ENCODE data around the gene HS1BP3. TPM values are rescaled to one million over a fixed set of nuclear protein-coding genes. Genes with fewer than 3 reads are reported as not detected.

Gene HS1BP3
- total and polyA plus RNA-seq, 2 of the 13 experiments (the other 11 are each of a cell fraction or from before 2014, with no cell fraction given): 15.2 to 22.0 TPM

DNA sequence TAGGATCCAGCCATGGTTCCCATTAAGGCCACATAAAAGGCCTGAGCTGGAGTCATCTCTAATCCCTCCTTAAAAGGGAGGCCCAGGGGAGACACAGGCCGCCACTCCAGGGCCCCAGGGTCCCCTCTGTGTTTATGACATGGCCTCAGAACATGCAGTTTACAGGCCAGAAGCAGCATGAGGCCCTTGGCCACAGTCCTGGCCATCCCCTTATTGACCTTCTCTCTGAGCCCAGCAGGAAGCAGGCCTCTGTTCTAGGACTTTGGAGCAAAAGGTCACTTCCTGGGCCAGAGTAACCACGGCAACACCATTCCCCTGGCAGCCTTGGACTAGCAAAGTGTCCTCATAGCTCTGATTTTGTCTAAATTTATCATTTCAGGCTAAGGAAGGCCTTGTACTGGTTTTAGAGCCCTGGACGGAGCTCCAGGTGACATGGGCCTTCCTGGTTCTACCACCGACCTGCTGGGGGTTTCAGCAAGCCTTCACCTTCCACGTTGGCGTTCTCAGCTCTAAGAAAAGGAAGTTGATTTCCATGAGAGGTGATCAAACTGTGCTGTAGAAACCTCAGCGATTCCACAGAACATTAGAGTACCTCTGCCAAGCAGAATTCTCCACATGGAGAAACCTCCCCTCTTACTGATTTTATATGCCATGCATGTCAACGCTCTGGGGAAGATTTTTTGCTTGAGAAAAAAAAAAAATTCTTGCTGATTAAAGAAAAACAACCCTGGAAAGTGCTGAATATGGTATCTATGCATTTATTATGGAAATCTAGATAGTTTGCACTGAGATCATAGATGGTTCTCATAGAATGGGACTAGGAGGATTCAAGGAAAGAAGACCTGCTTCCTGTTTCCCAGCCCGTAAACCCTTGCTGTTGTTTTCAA lies 53.7 kb downstream of the HS1BP3 start (continued):
- TF ChIP-seq, protein P1, sequence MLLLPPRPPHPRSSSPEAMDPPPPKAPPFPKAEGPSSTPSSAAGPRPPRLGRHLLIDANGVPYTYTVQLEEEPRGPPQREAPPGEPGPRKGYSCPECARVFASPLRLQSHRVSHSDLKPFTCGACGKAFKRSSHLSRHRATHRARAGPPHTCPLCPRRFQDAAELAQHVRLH (CRISPR knock-in tag; IDR thresholded peaks at IDR 0.05; ENCODE audit: borderline replicate concordance, low read depth): peak; percentile 95; the same call in 1 of the 2 replicates
- 0 out of 2 replicates have a peak, but pooled peaks have one; percentile 30 for TF ChIP-seq HNRNPL (IDR thresholded peaks at IDR 0.05; ENCODE audit: low read depth, low read length)
- TF ChIP-seq, protein P2, sequence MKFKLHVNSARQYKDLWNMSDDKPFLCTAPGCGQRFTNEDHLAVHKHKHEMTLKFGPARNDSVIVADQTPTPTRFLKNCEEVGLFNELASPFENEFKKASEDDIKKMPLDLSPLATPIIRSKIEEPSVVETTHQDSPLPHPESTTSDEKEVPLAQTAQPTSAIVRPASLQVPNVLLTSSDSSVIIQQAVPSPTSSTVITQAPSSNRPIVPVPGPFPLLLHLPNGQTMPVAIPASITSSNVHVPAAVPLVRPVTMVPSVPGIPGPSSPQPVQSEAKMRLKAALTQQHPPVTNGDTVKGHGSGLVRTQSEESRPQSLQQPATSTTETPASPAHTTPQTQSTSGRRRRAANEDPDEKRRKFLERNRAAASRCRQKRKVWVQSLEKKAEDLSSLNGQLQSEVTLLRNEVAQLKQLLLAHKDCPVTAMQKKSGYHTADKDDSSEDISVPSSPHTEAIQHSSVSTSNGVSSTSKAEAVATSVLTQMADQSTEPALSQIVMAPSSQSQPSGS (CRISPR knock-in tag; IDR thresholded peaks at IDR 0.05): peak; percentile 94
- TF ChIP-seq, protein P3, sequence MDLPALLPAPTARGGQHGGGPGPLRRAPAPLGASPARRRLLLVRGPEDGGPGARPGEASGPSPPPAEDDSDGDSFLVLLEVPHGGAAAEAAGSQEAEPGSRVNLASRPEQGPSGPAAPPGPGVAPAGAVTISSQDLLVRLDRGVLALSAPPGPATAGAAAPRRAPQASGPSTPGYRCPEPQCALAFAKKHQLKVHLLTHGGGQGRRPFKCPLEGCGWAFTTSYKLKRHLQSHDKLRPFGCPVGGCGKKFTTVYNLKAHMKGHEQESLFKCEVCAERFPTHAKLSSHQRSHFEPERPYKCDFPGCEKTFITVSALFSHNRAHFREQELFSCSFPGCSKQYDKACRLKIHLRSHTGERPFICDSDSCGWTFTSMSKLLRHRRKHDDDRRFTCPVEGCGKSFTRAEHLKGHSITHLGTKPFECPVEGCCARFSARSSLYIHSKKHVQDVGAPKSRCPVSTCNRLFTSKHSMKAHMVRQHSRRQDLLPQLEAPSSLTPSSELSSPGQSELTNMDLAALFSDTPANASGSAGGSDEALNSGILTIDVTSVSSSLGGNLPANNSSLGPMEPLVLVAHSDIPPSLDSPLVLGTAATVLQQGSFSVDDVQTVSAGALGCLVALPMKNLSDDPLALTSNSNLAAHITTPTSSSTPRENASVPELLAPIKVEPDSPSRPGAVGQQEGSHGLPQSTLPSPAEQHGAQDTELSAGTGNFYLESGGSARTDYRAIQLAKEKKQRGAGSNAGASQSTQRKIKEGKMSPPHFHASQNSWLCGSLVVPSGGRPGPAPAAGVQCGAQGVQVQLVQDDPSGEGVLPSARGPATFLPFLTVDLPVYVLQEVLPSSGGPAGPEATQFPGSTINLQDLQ (CRISPR knock-in tag; IDR thresholded peaks at IDR 0.05): peak; percentile 94; the same call in 1 of the 2 replicates
- TF ChIP-seq MED8 (CRISPR knock-in tag; IDR thresholded peaks at IDR 0.05; ENCODE audit: insufficient replicate concordance): peak; percentile 97
- no peak for TF ChIP-seq ZFP36 (IDR thresholded peaks at IDR 0.05; ENCODE audit: borderline replicate concordance, low read depth, low read length, partially characterized antibody)
- TF ChIP-seq HMG20A (CRISPR knock-in tag; IDR thresholded peaks at IDR 0.05; ENCODE audit: borderline replicate concordance): peak; percentile 91; the same call in 1 of the 2 replicates
- 0 out of 2 replicates have a peak, but pooled peaks have one; percentile 76 for TF ChIP-seq ZNF552 (CRISPR knock-in tag; IDR thresholded peaks at IDR 0.05; ENCODE audit: borderline replicate concordance)
- peak; percentile 90; the same call in 1 of the 2 replicates for TF ChIP-seq ZSCAN29 (CRISPR knock-in tag; conservative IDR thresholded peaks at IDR 0.05)
- TF ChIP-seq ZNF329 (CRISPR knock-in tag; IDR thresholded peaks at IDR 0.05; ENCODE audit: low read depth): no peak
- TF ChIP-seq PAF1 (CRISPR knock-in tag; IDR thresholded peaks at IDR 0.05): no peak
- TF ChIP-seq TFDP1 (CRISPR knock-in tag; IDR thresholded peaks at IDR 0.05; ENCODE audit: borderline replicate concordance): peak; percentile 86; the same call in 1 of the 2 replicates
- TF ChIP-seq, protein P4, sequence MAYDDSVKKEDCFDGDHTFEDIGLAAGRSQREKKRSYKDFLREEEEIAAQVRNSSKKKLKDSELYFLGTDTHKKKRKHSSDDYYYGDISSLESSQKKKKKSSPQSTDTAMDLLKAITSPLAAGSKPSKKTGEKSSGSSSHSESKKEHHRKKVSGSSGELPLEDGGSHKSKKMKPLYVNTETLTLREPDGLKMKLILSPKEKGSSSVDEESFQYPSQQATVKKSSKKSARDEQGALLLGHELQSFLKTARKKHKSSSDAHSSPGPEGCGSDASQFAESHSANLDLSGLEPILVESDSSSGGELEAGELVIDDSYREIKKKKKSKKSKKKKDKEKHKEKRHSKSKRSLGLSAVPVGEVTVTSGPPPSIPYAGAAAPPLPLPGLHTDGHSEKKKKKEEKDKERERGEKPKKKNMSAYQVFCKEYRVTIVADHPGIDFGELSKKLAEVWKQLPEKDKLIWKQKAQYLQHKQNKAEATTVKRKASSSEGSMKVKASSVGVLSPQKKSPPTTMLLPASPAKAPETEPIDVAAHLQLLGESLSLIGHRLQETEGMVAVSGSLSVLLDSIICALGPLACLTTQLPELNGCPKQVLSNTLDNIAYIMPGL (CRISPR knock-in tag; IDR thresholded peaks at IDR 0.05; ENCODE audit: borderline replicate concordance in 1 of 2, low read depth in 1 of 2): peak; percentile 80 to 81
- peak; percentile 68; the same call in 1 of the 2 replicates for TF ChIP-seq KLF11 (CRISPR knock-in tag; IDR thresholded peaks at IDR 0.05)
- no peak for TF ChIP-seq GPN1 (CRISPR knock-in tag; IDR thresholded peaks at IDR 0.05; ENCODE audit: borderline replicate concordance)
- TF ChIP-seq ZC3H13 (CRISPR knock-in tag; IDR thresholded peaks at IDR 0.05): 0 out of 2 replicates have a peak, but pooled peaks have one; percentile 37
- peak; percentile 62; the same call in 1 of the 2 replicates for TF ChIP-seq KMT2A (CRISPR knock-in tag; IDR thresholded peaks at IDR 0.05)
- peak; percentile 91; the same call in 1 of the 2 replicates for TF ChIP-seq ZNF891 (CRISPR knock-in tag; IDR thresholded peaks at IDR 0.05)
- TF ChIP-seq HMG20B (CRISPR knock-in tag; conservative IDR thresholded peaks at IDR 0.05): no peak; the same call in 1 of the 2 replicates
- peak; percentile 87; the same call in 1 of the 2 replicates for TF ChIP-seq THYN1 (CRISPR knock-in tag; IDR thresholded peaks at IDR 0.05; ENCODE audit: borderline replicate concordance, low read depth)

Data from HepG2 (cell line).